Measurements from ENCODE around the gene C2orf78.
"Not testable (repeated sequence)": the region's sequence is repeated elsewhere in the genome, so short reads cannot be mapped to it uniquely, and the experiment has no call there.

C2orf78 gene

GRCh38 chr2:73779467-73780236, 4.3 kb upstream of the C2orf78 start, which contains the start of gene DUSP11:
Gene DUSP11, minus strand, starts transcription at chr2:73780103. Its CDS starts 129 bp downstream, at chr2:73779974.
- Histone ChIP-seq H3K36me3 (ENCODE audit: control insufficient read depth, insufficient read depth, low read length) (peaks cover 19% of the 10 kb centered on the region), H3K4me1 (ENCODE audit: control insufficient read depth, insufficient read depth, low read length, poor library complexity, severe bottlenecking) (peaks cover 3% of the 10 kb centered on the region), H3K9me3 (ENCODE audit: control insufficient read depth, low read length) (no peaks in the 10 kb centered on the region), H3K4me3 (ENCODE audit: extremely low read depth, insufficient read depth, low read length, poor library complexity, severe bottlenecking) (peak within 1 kb of the TSS; percentile 96), H3K27ac (ENCODE audit: low read depth, low read length, severe bottlenecking) (peak within 1 kb of the TSS; percentile 77)
- WGBS, 2 experiments (ENCODE audit: insufficient coverage in 2 of 2), result 0% methylated on average over 36 to 37 of the region's 40 CpGs

- WGBS, 2 experiments (ENCODE audit: insufficient coverage in 2 of 2), result 0% methylated on average over 1 to 2 of the region's 7 CpGs
- Histone ChIP-seq H3K27ac (ENCODE audit: low read depth, low read length, severe bottlenecking) (no peak overlapping the region), H3K4me1 (ENCODE audit: control insufficient read depth, insufficient read depth, low read length, poor library complexity, severe bottlenecking) (peaks cover 3% of the 10 kb centered on the region), H3K4me3 (ENCODE audit: extremely low read depth, insufficient read depth, low read length, poor library complexity, severe bottlenecking) (peak overlapping the region; percentile 96), H3K9me3 (ENCODE audit: control insufficient read depth, low read length) (no peaks in the 10 kb centered on the region), H3K36me3 (ENCODE audit: control insufficient read depth, insufficient read depth, low read length) (peaks cover 13% of the 10 kb centered on the region)
Observed at GRCh38 chr2:73780237-73780582, 3.8 kb upstream of the C2orf78 start.

GRCh38 chr2:73783402-73783801, 581 bp upstream of the C2orf78 start:
- H3K4me1 ChIP-seq (ENCODE audit: control insufficient read depth, insufficient read depth, low read length, poor library complexity, severe bottlenecking); H3K9me3 ChIP-seq (ENCODE audit: control insufficient read depth, low read length); H3K4me3 ChIP-seq (ENCODE audit: extremely low read depth, insufficient read depth, low read length, poor library complexity, severe bottlenecking); H3K27ac ChIP-seq (ENCODE audit: low read depth, low read length, severe bottlenecking); H3K36me3 ChIP-seq (ENCODE audit: control insufficient read depth, insufficient read depth, low read length): not testable (repeated sequence)
- 90 to 97% methylated on average over 10 of the region's 15 CpGs for WGBS, 2 experiments (ENCODE audit: insufficient coverage in 2 of 2)

GRCh38 chr2:73811878-73812277, 27.9 kb downstream of the C2orf78 start:
- no peaks in the 10 kb centered on the region for H3K9me3 ChIP-seq (ENCODE audit: control insufficient read depth, low read length)
- H3K4me1 ChIP-seq (ENCODE audit: control insufficient read depth, insufficient read depth, low read length, poor library complexity, severe bottlenecking), result no peaks in the 10 kb centered on the region
- H3K27ac ChIP-seq (ENCODE audit: low read depth, low read length, severe bottlenecking), result no peak overlapping the region
- no peaks in the 10 kb centered on the region for H3K36me3 ChIP-seq (ENCODE audit: control insufficient read depth, insufficient read depth, low read length)
- H3K4me3 ChIP-seq (ENCODE audit: extremely low read depth, insufficient read depth, low read length, poor library complexity, severe bottlenecking), result no peak overlapping the region

GRCh38 chr2:73812635-73813034, 28.7 kb downstream of the C2orf78 start:
- Histone ChIP-seq H3K36me3 (ENCODE audit: control insufficient read depth, insufficient read depth, low read length) (no peaks in the 10 kb centered on the region), H3K4me1 (ENCODE audit: control insufficient read depth, insufficient read depth, low read length, poor library complexity, severe bottlenecking) (no peaks in the 10 kb centered on the region), H3K27ac (ENCODE audit: low read depth, low read length, severe bottlenecking) (no peak overlapping the region), H3K9me3 (ENCODE audit: control insufficient read depth, low read length) (no peaks in the 10 kb centered on the region), H3K4me3 (ENCODE audit: extremely low read depth, insufficient read depth, low read length, poor library complexity, severe bottlenecking) (no peak overlapping the region)

- 89 to 97% methylated on average over 3 to 4 of the region's 18 CpGs for WGBS, 2 experiments (ENCODE audit: insufficient coverage in 2 of 2)
- H3K27ac ChIP-seq (ENCODE audit: low read depth, low read length, severe bottlenecking), result no peak overlapping the region
Observed at GRCh38 chr2:73818296-73818695, 34.3 kb downstream of the C2orf78 start.

GRCh38 chr2:73821227-73821626, 37.2 kb downstream of the C2orf78 start:
- H3K36me3 ChIP-seq (ENCODE audit: control insufficient read depth, insufficient read depth, low read length), result no peaks in the 10 kb centered on the region
- 56 to 60% methylated on average over 2 of the region's 2 CpGs for WGBS, 2 experiments (ENCODE audit: insufficient coverage in 2 of 2)
- H3K4me1 ChIP-seq (ENCODE audit: control insufficient read depth, insufficient read depth, low read length, poor library complexity, severe bottlenecking), result no peaks in the 10 kb centered on the region
- no peak overlapping the region for H3K27ac ChIP-seq (ENCODE audit: low read depth, low read length, severe bottlenecking)
- H3K4me3 ChIP-seq (ENCODE audit: extremely low read depth, insufficient read depth, low read length, poor library complexity, severe bottlenecking), result no peak overlapping the region
- no peaks in the 10 kb centered on the region for H3K9me3 ChIP-seq (ENCODE audit: control insufficient read depth, low read length)

More at GRCh38 chr2:73818296-73818695, 34.3 kb downstream of the C2orf78 start:
- no peaks in the 10 kb centered on the region for H3K9me3 ChIP-seq (ENCODE audit: control insufficient read depth, low read length)
- no peaks in the 10 kb centered on the region for H3K4me1 ChIP-seq (ENCODE audit: control insufficient read depth, insufficient read depth, low read length, poor library complexity, severe bottlenecking)
- no peak overlapping the region for H3K4me3 ChIP-seq (ENCODE audit: extremely low read depth, insufficient read depth, low read length, poor library complexity, severe bottlenecking)
- H3K36me3 ChIP-seq (ENCODE audit: control insufficient read depth, insufficient read depth, low read length), result no peaks in the 10 kb centered on the region

- H3K4me1 ChIP-seq (ENCODE audit: control insufficient read depth, insufficient read depth, low read length, poor library complexity, severe bottlenecking), result no peaks in the 10 kb centered on the region
- no peaks in the 10 kb centered on the region for H3K9me3 ChIP-seq (ENCODE audit: control insufficient read depth, low read length)
- no peaks in the 10 kb centered on the region for H3K36me3 ChIP-seq (ENCODE audit: control insufficient read depth, insufficient read depth, low read length)
- 92% methylated on average over 2 of the region's 2 CpGs; no CpG with 5 or more reads in 1 of the 2 experiments for WGBS, 2 experiments (ENCODE audit: insufficient coverage in 2 of 2)
- no peak overlapping the region for H3K27ac ChIP-seq (ENCODE audit: low read depth, low read length, severe bottlenecking)
- H3K4me3 ChIP-seq (ENCODE audit: extremely low read depth, insufficient read depth, low read length, poor library complexity, severe bottlenecking), result no peak overlapping the region
Observed at GRCh38 chr2:73821669-73822068, 37.7 kb downstream of the C2orf78 start.

- Histone ChIP-seq H3K9me3 (ENCODE audit: control insufficient read depth, low read length) (no peaks in the 10 kb centered on the region), H3K36me3 (ENCODE audit: control insufficient read depth, insufficient read depth, low read length) (no peaks in the 10 kb centered on the region), H3K4me3 (ENCODE audit: extremely low read depth, insufficient read depth, low read length, poor library complexity, severe bottlenecking) (no peak overlapping the region), H3K27ac (ENCODE audit: low read depth, low read length, severe bottlenecking) (no peak overlapping the region), H3K4me1 (ENCODE audit: control insufficient read depth, insufficient read depth, low read length, poor library complexity, severe bottlenecking) (no peaks in the 10 kb centered on the region)
- WGBS, 2 experiments (ENCODE audit: insufficient coverage in 2 of 2), result 83% methylated on average over 1 of the region's 1 CpG; no CpG with 5 or more reads in 1 of the 2 experiments
Observed at GRCh38 chr2:73822276-73822675, 38.3 kb downstream of the C2orf78 start.

- Histone ChIP-seq H3K27ac (ENCODE audit: low read depth, low read length, severe bottlenecking) (no peak overlapping the region), H3K36me3 (ENCODE audit: control insufficient read depth, insufficient read depth, low read length) (no peaks in the 10 kb centered on the region), H3K4me3 (ENCODE audit: extremely low read depth, insufficient read depth, low read length, poor library complexity, severe bottlenecking) (no peak overlapping the region), H3K4me1 (ENCODE audit: control insufficient read depth, insufficient read depth, low read length, poor library complexity, severe bottlenecking) (no peaks in the 10 kb centered on the region), H3K9me3 (ENCODE audit: control insufficient read depth, low read length) (no peaks in the 10 kb centered on the region)
- 85 to 90% methylated on average over 1 to 2 of the region's 2 CpGs for WGBS, 2 experiments (ENCODE audit: insufficient coverage in 2 of 2)
Observed at GRCh38 chr2:73822991-73823390, 39.0 kb downstream of the C2orf78 start.

GRCh38 chr2:73823416-73823815, 39.4 kb downstream of the C2orf78 start:
- Histone ChIP-seq H3K36me3 (ENCODE audit: control insufficient read depth, insufficient read depth, low read length) (no peaks in the 10 kb centered on the region), H3K4me1 (ENCODE audit: control insufficient read depth, insufficient read depth, low read length, poor library complexity, severe bottlenecking) (no peaks in the 10 kb centered on the region), H3K9me3 (ENCODE audit: control insufficient read depth, low read length) (no peaks in the 10 kb centered on the region), H3K4me3 (ENCODE audit: extremely low read depth, insufficient read depth, low read length, poor library complexity, severe bottlenecking) (no peak overlapping the region), H3K27ac (ENCODE audit: low read depth, low read length, severe bottlenecking) (no peak overlapping the region)
- WGBS, 2 experiments (ENCODE audit: insufficient coverage in 2 of 2), result no CpG with 5 or more reads among the region's 2 CpGs

All from mesodermal cell (in vitro differentiated cells).